ENCODE results near the gene LTBP1.
"Not testable (repeated sequence)": the region's sequence is repeated elsewhere in the genome, so short reads cannot be mapped to it uniquely, and the experiment has no call there.

Gene LTBP1

GRCh38 chr2:33226546-33226945, 279.8 kb downstream of the LTBP1 start:
- no peak overlapping the region for H3K27ac ChIP-seq (ENCODE audit: low read length)
- H3K9ac ChIP-seq (ENCODE audit: low read length) = no peak overlapping the region
- no peaks in the 10 kb centered on the region for H3K36me3 ChIP-seq (ENCODE audit: control insufficient read depth, low read depth, low read length)

GRCh38 chr2:33229646-33230045, 282.9 kb downstream of the LTBP1 start:
- Histone ChIP-seq H3K9me3 (ENCODE audit: control insufficient read depth, low read depth, low read length) (no peaks in the 10 kb centered on the region), H3K27me3 (ENCODE audit: control insufficient read depth, insufficient read depth, low read length) (no peaks in the 10 kb centered on the region), H3K27ac (ENCODE audit: low read length) (no peak overlapping the region), H3K9ac (ENCODE audit: low read length) (no peak overlapping the region), H3K36me3 (ENCODE audit: control insufficient read depth, low read depth, low read length) (no peaks in the 10 kb centered on the region), H3K4me1 (ENCODE audit: control insufficient read depth, low read depth, low read length) (no peaks in the 10 kb centered on the region), H3K4me3 (ENCODE audit: low read length) (no peak overlapping the region)

More at GRCh38 chr2:33226546-33226945, 279.8 kb downstream of the LTBP1 start:
- Histone ChIP-seq H3K27me3 (ENCODE audit: control insufficient read depth, insufficient read depth, low read length) (no peaks in the 10 kb centered on the region), H3K9me3 (ENCODE audit: control insufficient read depth, low read depth, low read length) (no peaks in the 10 kb centered on the region), H3K4me3 (ENCODE audit: low read length) (no peak overlapping the region), H3K4me1 (ENCODE audit: control insufficient read depth, low read depth, low read length) (no peaks in the 10 kb centered on the region)

GRCh38 chr2:33230195-33230594, 283.4 kb downstream of the LTBP1 start:
- no peak overlapping the region for H3K27ac ChIP-seq (ENCODE audit: low read length)
- H3K4me3 ChIP-seq (ENCODE audit: low read length) = no peak overlapping the region
- H3K9ac ChIP-seq (ENCODE audit: low read length) = no peak overlapping the region
- no peaks in the 10 kb centered on the region for H3K36me3 ChIP-seq (ENCODE audit: control insufficient read depth, low read depth, low read length)
- no peaks in the 10 kb centered on the region for H3K27me3 ChIP-seq (ENCODE audit: control insufficient read depth, insufficient read depth, low read length)
- no peaks in the 10 kb centered on the region for H3K9me3 ChIP-seq (ENCODE audit: control insufficient read depth, low read depth, low read length)
- H3K4me1 ChIP-seq (ENCODE audit: control insufficient read depth, low read depth, low read length) = no peaks in the 10 kb centered on the region

- Histone ChIP-seq H3K4me3 (ENCODE audit: low read length) (no peak overlapping the region), H3K4me1 (ENCODE audit: control insufficient read depth, low read depth, low read length) (no peaks in the 10 kb centered on the region), H3K27ac (ENCODE audit: low read length) (no peak overlapping the region), H3K36me3 (ENCODE audit: control insufficient read depth, low read depth, low read length) (no peaks in the 10 kb centered on the region), H3K9me3 (ENCODE audit: control insufficient read depth, low read depth, low read length) (no peaks in the 10 kb centered on the region), H3K9ac (ENCODE audit: low read length) (no peak overlapping the region), H3K27me3 (ENCODE audit: control insufficient read depth, insufficient read depth, low read length) (no peaks in the 10 kb centered on the region)
These were observed 284.1 kb downstream of the LTBP1 start for GRCh38 chr2:33230842-33231241.

DNA sequence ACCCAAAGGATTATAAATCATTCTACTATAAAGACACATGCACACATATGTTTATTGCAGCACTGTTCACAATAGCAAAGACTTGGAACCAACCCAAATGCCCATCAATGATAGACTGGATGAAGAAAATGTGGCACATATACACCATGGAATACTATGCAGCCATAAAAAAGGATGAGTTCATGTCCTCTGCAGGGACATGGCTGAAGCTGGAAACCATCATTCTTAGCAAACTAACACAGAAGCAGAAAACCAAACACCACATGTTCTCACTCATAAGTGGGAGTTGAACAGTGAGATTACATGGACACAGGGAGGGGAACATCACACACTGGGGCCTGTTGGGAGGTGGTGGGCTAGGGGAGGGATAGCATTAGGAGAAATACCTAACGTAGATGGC, 288.8 kb downstream of the LTBP1 start:
- not testable (repeated sequence) for H3K27ac ChIP-seq (ENCODE audit: low read length); H3K4me1 ChIP-seq (ENCODE audit: control insufficient read depth, low read depth, low read length); H3K36me3 ChIP-seq (ENCODE audit: control insufficient read depth, low read depth, low read length); H3K9me3 ChIP-seq (ENCODE audit: control insufficient read depth, low read depth, low read length); H3K4me3 ChIP-seq (ENCODE audit: low read length); H3K27me3 ChIP-seq (ENCODE audit: control insufficient read depth, insufficient read depth, low read length); H3K9ac ChIP-seq (ENCODE audit: low read length)

GRCh38 chr2:33236482-33237385, 290.0 kb downstream of the LTBP1 start:
- no peak overlapping the region for H3K9ac ChIP-seq (ENCODE audit: low read length)
- H3K4me1 ChIP-seq (ENCODE audit: control insufficient read depth, low read depth, low read length) = no peaks in the 10 kb centered on the region

GRCh38 chr2:33238111-33238510, 291.4 kb downstream of the LTBP1 start:
- Histone ChIP-seq H3K4me3 (ENCODE audit: low read length) (no peak overlapping the region), H3K9ac (ENCODE audit: low read length) (no peak overlapping the region), H3K4me1 (ENCODE audit: control insufficient read depth, low read depth, low read length) (no peaks in the 10 kb centered on the region), H3K27me3 (ENCODE audit: control insufficient read depth, insufficient read depth, low read length) (no peaks in the 10 kb centered on the region), H3K9me3 (ENCODE audit: control insufficient read depth, low read depth, low read length) (no peaks in the 10 kb centered on the region), H3K27ac (ENCODE audit: low read length) (no peak overlapping the region), H3K36me3 (ENCODE audit: control insufficient read depth, low read depth, low read length) (no peaks in the 10 kb centered on the region)

More at GRCh38 chr2:33236482-33237385, 290.0 kb downstream of the LTBP1 start:
- no peaks in the 10 kb centered on the region for H3K9me3 ChIP-seq (ENCODE audit: control insufficient read depth, low read depth, low read length)
- H3K27ac ChIP-seq (ENCODE audit: low read length) = no peak overlapping the region
- H3K4me3 ChIP-seq (ENCODE audit: low read length) = no peak overlapping the region
- H3K36me3 ChIP-seq (ENCODE audit: control insufficient read depth, low read depth, low read length) = no peaks in the 10 kb centered on the region
- H3K27me3 ChIP-seq (ENCODE audit: control insufficient read depth, insufficient read depth, low read length) = no peaks in the 10 kb centered on the region

- H3K36me3 ChIP-seq (ENCODE audit: control insufficient read depth, low read depth, low read length) = no peaks in the 10 kb centered on the region
- no peaks in the 10 kb centered on the region for H3K9me3 ChIP-seq (ENCODE audit: control insufficient read depth, low read depth, low read length)
- no peak overlapping the region for H3K27ac ChIP-seq (ENCODE audit: low read length)
- no peaks in the 10 kb centered on the region for H3K4me1 ChIP-seq (ENCODE audit: control insufficient read depth, low read depth, low read length)
- no peak overlapping the region for H3K4me3 ChIP-seq (ENCODE audit: low read length)
- no peak overlapping the region for H3K9ac ChIP-seq (ENCODE audit: low read length)
- H3K27me3 ChIP-seq (ENCODE audit: control insufficient read depth, insufficient read depth, low read length) = no peaks in the 10 kb centered on the region
These were observed 293.4 kb downstream of the LTBP1 start for GRCh38 chr2:33240178-33240577.

DNA sequence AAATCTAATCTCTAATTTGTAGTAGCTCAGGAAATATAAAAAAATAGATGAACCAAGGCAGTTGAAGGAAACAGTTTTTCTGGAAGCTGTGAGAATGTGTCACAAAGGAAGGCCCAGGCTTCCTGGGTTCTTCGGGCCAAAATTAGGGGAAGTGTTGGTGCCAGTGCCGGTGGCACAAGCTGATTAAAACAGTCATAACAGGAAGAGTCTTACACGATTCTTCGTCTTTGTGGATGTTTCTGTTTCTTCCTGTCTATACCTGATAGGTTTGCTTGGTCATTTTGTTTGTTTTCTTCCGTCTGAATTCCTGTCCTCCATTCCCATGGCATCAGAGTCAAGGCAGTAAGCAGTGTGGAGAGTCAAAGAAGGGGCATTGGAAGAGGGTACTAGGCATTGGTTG, 294.3 kb downstream of the LTBP1 start:
- Histone ChIP-seq H3K9ac (ENCODE audit: low read length) (no peak overlapping the region), H3K27me3 (ENCODE audit: control insufficient read depth, insufficient read depth, low read length) (no peaks in the 10 kb centered on the region), H3K9me3 (ENCODE audit: control insufficient read depth, low read depth, low read length) (no peaks in the 10 kb centered on the region), H3K4me1 (ENCODE audit: control insufficient read depth, low read depth, low read length) (no peaks in the 10 kb centered on the region), H3K27ac (ENCODE audit: low read length) (no peak overlapping the region), H3K4me3 (ENCODE audit: low read length) (no peak overlapping the region), H3K36me3 (ENCODE audit: control insufficient read depth, low read depth, low read length) (no peaks in the 10 kb centered on the region)

DNA sequence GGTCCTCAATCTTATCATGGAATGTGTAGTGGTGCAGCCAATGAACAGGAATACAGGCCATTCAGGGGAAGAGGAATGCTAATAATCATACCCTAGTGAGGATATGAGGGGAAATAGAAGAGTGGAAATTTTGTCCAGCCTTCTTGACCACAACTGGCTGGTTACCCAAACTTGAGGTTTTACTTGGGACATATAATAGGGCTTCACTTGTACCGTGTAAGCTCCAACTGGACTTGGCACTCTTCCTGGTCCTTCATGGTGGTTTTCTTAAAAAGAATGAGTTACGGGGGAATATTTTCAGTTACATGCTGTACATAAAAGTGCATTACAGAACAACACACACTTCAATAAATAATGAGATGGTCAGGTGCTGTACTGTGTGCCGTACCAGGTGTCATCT, 294.8 kb downstream of the LTBP1 start:
- Histone ChIP-seq H3K36me3 (ENCODE audit: control insufficient read depth, low read depth, low read length) (no peaks in the 10 kb centered on the region), H3K4me3 (ENCODE audit: low read length) (no peak overlapping the region), H3K27me3 (ENCODE audit: control insufficient read depth, insufficient read depth, low read length) (no peaks in the 10 kb centered on the region), H3K27ac (ENCODE audit: low read length) (no peak overlapping the region), H3K9ac (ENCODE audit: low read length) (no peak overlapping the region), H3K9me3 (ENCODE audit: control insufficient read depth, low read depth, low read length) (no peaks in the 10 kb centered on the region), H3K4me1 (ENCODE audit: control insufficient read depth, low read depth, low read length) (no peaks in the 10 kb centered on the region)

DNA sequence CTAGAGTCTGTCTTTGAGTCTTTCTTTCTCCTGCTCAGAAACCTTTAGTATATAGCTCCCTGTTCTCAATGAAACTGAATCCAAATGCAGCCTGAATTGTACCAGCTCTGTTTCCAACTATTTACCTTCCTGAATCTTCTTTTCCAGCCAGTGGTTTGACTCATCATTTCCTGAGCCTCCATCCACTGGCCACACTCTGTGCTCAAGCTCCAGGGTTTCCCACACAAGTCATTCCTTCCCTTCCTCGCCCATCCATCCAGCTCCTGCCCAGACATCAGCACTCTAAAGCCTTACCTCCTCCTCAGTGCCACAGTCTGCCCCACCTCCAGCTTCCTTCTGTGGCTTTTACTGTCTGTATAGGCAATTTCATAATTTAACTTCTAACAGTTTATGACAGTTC, 296.1 kb downstream of the LTBP1 start:
- no peaks in the 10 kb centered on the region for H3K9me3 ChIP-seq (ENCODE audit: control insufficient read depth, low read depth, low read length)
- H3K9ac ChIP-seq (ENCODE audit: low read length) = no peak overlapping the region
- no peak overlapping the region for H3K4me3 ChIP-seq (ENCODE audit: low read length)
- H3K4me1 ChIP-seq (ENCODE audit: control insufficient read depth, low read depth, low read length) = no peaks in the 10 kb centered on the region
- no peaks in the 10 kb centered on the region for H3K27me3 ChIP-seq (ENCODE audit: control insufficient read depth, insufficient read depth, low read length)
- H3K36me3 ChIP-seq (ENCODE audit: control insufficient read depth, low read depth, low read length) = no peaks in the 10 kb centered on the region
- no peak overlapping the region for H3K27ac ChIP-seq (ENCODE audit: low read length)

GRCh38 chr2:33246432-33246831, 299.7 kb downstream of the LTBP1 start:
- Histone ChIP-seq H3K9me3 (ENCODE audit: control insufficient read depth, low read depth, low read length) (no peaks in the 10 kb centered on the region), H3K27ac (ENCODE audit: low read length) (no peak overlapping the region), H3K9ac (ENCODE audit: low read length) (no peak overlapping the region), H3K4me1 (ENCODE audit: control insufficient read depth, low read depth, low read length) (no peaks in the 10 kb centered on the region), H3K27me3 (ENCODE audit: control insufficient read depth, insufficient read depth, low read length) (no peaks in the 10 kb centered on the region), H3K36me3 (ENCODE audit: control insufficient read depth, low read depth, low read length) (no peaks in the 10 kb centered on the region), H3K4me3 (ENCODE audit: low read length) (no peak overlapping the region)
